SK-N-SH (cell line): ENCODE data around the gene MT1H.

ENCODE experiments used
- FOSL2 ChIP-seq: IDR thresholded peaks from 2 replicates; pipeline ENCODE4 v1.4.0; 2012; ENCODE audit warnings: low read depth, mild to moderate bottlenecking, moderate library complexity, borderline replicate concordance
- FOXM1 ChIP-seq: IDR thresholded peaks from 2 replicates; pipeline ENCODE4 v1.4.0; 2012; ENCODE audit warnings: low read depth, mild to moderate bottlenecking
- GABPA ChIP-seq: IDR thresholded peaks from 2 replicates; pipeline ENCODE4 v1.4.0; 2012; ENCODE audit warnings: low read depth, mild to moderate bottlenecking
- POLR2AphosphoS5 ChIP-seq: IDR thresholded peaks from 2 replicates; pipeline ENCODE4 v1.6.1; 2012; ENCODE audit warnings: low read depth, low read length
- RFX5 ChIP-seq: IDR thresholded peaks from 2 replicates; pipeline ENCODE4 v1.6.1; 2012; ENCODE audit warnings: mild to moderate bottlenecking, improper control_type of control experiment, low read length
- TAF1 ChIP-seq: IDR thresholded peaks from 2 replicates; pipeline ENCODE4 v1.6.1; 2012; ENCODE audit warnings: low read depth, mild to moderate bottlenecking, low read length, moderate library complexity, borderline replicate concordance
- TF ChIP-seq, protein P1 (sequence below): fragments of 200-600 bp; sonication (generic); IDR thresholded peaks from 2 replicates; pipeline ENCODE4 v1.6.1; 2017; ENCODE audit warnings: antibody characterized with exemption, mild to moderate bottlenecking, moderate library complexity
- TF ChIP-seq, protein P2 (sequence below): IDR thresholded peaks from 2 replicates; pipeline ENCODE4; 2012

- TF ChIP-seq, protein P1, sequence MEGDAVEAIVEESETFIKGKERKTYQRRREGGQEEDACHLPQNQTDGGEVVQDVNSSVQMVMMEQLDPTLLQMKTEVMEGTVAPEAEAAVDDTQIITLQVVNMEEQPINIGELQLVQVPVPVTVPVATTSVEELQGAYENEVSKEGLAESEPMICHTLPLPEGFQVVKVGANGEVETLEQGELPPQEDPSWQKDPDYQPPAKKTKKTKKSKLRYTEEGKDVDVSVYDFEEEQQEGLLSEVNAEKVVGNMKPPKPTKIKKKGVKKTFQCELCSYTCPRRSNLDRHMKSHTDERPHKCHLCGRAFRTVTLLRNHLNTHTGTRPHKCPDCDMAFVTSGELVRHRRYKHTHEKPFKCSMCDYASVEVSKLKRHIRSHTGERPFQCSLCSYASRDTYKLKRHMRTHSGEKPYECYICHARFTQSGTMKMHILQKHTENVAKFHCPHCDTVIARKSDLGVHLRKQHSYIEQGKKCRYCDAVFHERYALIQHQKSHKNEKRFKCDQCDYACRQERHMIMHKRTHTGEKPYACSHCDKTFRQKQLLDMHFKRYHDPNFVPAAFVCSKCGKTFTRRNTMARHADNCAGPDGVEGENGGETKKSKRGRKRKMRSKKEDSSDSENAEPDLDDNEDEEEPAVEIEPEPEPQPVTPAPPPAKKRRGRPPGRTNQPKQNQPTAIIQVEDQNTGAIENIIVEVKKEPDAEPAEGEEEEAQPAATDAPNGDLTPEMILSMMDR: no peak
- TF ChIP-seq FOSL2 (no peak), TAF1 (no peak), GABPA (no peak), POLR2AphosphoS5 (no peak), RFX5 (no peak), FOXM1 (no peak)
- TF ChIP-seq, protein P2, sequence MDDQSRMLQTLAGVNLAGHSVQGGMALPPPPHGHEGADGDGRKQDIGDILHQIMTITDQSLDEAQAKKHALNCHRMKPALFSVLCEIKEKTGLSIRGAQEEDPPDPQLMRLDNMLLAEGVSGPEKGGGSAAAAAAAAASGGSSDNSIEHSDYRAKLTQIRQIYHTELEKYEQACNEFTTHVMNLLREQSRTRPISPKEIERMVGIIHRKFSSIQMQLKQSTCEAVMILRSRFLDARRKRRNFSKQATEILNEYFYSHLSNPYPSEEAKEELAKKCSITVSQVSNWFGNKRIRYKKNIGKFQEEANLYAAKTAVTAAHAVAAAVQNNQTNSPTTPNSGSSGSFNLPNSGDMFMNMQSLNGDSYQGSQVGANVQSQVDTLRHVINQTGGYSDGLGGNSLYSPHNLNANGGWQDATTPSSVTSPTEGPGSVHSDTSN: no peak
These were observed 36.7 kb upstream of the MT1H start for GRCh38 chr16:56632848-56633365.
